GM18951 (cell line): ENCODE measurements around the gene CEP162.
A peak's percentile ranks its signal among the peaks of the same experiment; 100 is the strongest.

Experiments
- POLR2A ChIP-seq: IDR thresholded peaks from 4 replicates; pipeline ENCODE4 v1.6.1; 2011; ENCODE audit warnings: mild to moderate bottlenecking; ENCODE audit not compliant: insufficient read length, insufficient read depth; ENCODE audit errors: extremely low read depth
- in situ Hi-C: fragments of 300-500 bp; cut with MboI; formaldehyde crosslinking; loops from one replicate; pipeline ENCODE4 v1.12.0; 2022; ENCODE audit warnings: low sequenced_read_pairs, mixed read lengths, inconsistent platforms; ENCODE audit not compliant: unreplicated experiment

CEP162 gene

GRCh38 chr6:84227434-84228197 is at the start of gene CEP162:
Gene CEP162, minus strand, starts transcription at chr6:84227643. Its CDS starts 1,250 bp downstream, at chr6:84226393.
- TF ChIP-seq POLR2A: peak; percentile 53
- in situ Hi-C loops: loop anchor here (10.0 to 25.0 kb wide), 2 partner anchors 333 to 615 kb away; no protein-coding TSS in a partner anchor

- in situ Hi-C loops: loop anchor here (25.0 kb wide), 1 partner anchor 487 kb away; the partner anchor contains the start of gene TBX18
These were observed 47.4 kb upstream of the CEP162 start for GRCh38 chr6:84274856-84275255.

GRCh38 chr6:84273048-84273809 is 45.8 kb upstream of the CEP162 start:
- TF ChIP-seq POLR2A: no peak
- in situ Hi-C loops: no loop called here

More at GRCh38 chr6:84274856-84275255, 47.4 kb upstream of the CEP162 start:
- TF ChIP-seq POLR2A: no peak

- in situ Hi-C loops: no loop called here
- no peak for TF ChIP-seq POLR2A
These were observed 44.9 kb upstream of the CEP162 start for GRCh38 chr6:84272298-84272697.

GRCh38 chr6:84271061-84271716 is 43.7 kb upstream of the CEP162 start:
- no peak for TF ChIP-seq POLR2A
- in situ Hi-C loops: no loop called here

- TF ChIP-seq POLR2A: no peak
- in situ Hi-C loops: no loop called here
These were observed 42.7 kb upstream of the CEP162 start for GRCh38 chr6:84269947-84270733.

- no peak for TF ChIP-seq POLR2A
- in situ Hi-C loops: no loop called here
These were observed 41.3 kb upstream of the CEP162 start for GRCh38 chr6:84268781-84269180.

GRCh38 chr6:84263557-84263956 is 36.1 kb upstream of the CEP162 start:
- TF ChIP-seq POLR2A: no peak
- in situ Hi-C loops: no loop called here

- in situ Hi-C loops: no loop called here
- no peak for TF ChIP-seq POLR2A
These were observed 33.5 kb upstream of the CEP162 start for GRCh38 chr6:84260926-84261325.

GRCh38 chr6:84260196-84260595 is 32.8 kb upstream of the CEP162 start:
- no peak for TF ChIP-seq POLR2A
- in situ Hi-C loops: no loop called here

GRCh38 chr6:84258866-84259265 is 31.4 kb upstream of the CEP162 start:
- in situ Hi-C loops: no loop called here
- TF ChIP-seq POLR2A: no peak

- no peak for TF ChIP-seq POLR2A
- in situ Hi-C loops: no loop called here
These were observed 30.8 kb upstream of the CEP162 start for GRCh38 chr6:84258268-84258667.
